Astrocyte (in vitro differentiated cells and primary cell): ENCODE results near the gene GALNT1. TPM values are rescaled to one million over a fixed set of nuclear protein-coding genes. Genes with fewer than 3 reads are reported as not detected.
A peak's percentile ranks its signal among the peaks of the same experiment; 100 is the strongest.

Source experiments
- DNase-seq: peaks from one replicate; pipeline ENCODE4 v3.0.0-alpha.2; 2010; ENCODE audit warnings: low read depth
- FAIRE-seq: peaks from 2 replicates; lab custom pipeline; 2011; peaks lifted over from hg19 to GRCh38; lab: Jason Lieb, UNC
- H2AFZ ChIP-seq: 2 replicates; pipeline ENCODE4 v1.6.0; 2012; ENCODE audit warnings: low read depth, low read length, inconsistent platforms
- H3K27ac ChIP-seq: 2 replicates; pipeline ENCODE4 v1.5.1; 2011; ENCODE audit warnings: low read depth, low read length, inconsistent platforms
- H3K27me3 ChIP-seq: 2 replicates; pipeline ENCODE4 v1.6.0; 2011; ENCODE audit warnings: low read length, inconsistent platforms; ENCODE audit not compliant: insufficient read depth
- H3K36me3 ChIP-seq: 2 replicates; pipeline ENCODE4 v1.5.1; 2011; ENCODE audit warnings: low read length, inconsistent platforms; ENCODE audit not compliant: insufficient read depth
- H3K4me1 ChIP-seq: 2 replicates; pipeline ENCODE4 v1.5.1; 2011; ENCODE audit warnings: low read length, inconsistent platforms; ENCODE audit not compliant: insufficient read depth
- H3K4me2 ChIP-seq: 2 replicates; pipeline ENCODE4 v1.6.0; 2012; ENCODE audit warnings: low read length, inconsistent platforms
- H3K4me3 ChIP-seq: 2 replicates; pipeline ENCODE4 v1.5.1; 2011; ENCODE audit warnings: low read depth, mild to moderate bottlenecking, low read length, inconsistent platforms; ENCODE audit not compliant: insufficient read depth
- H3K79me2 ChIP-seq: 2 replicates; pipeline ENCODE4 v1.6.0; 2012; ENCODE audit warnings: mild to moderate bottlenecking, low read length, inconsistent platforms; ENCODE audit not compliant: insufficient read depth
- H3K9ac ChIP-seq: 2 replicates; pipeline ENCODE4 v1.6.0; 2012; ENCODE audit warnings: mild to moderate bottlenecking, low read length, inconsistent platforms
- H3K9me3 ChIP-seq: 2 replicates; pipeline ENCODE4 v1.5.1; 2012; ENCODE audit warnings: low read depth, mild to moderate bottlenecking, low read length, inconsistent platforms; ENCODE audit not compliant: insufficient read depth
- H4K20me1 ChIP-seq: 2 replicates; pipeline ENCODE4 v1.6.0; 2012; ENCODE audit warnings: low read length, inconsistent platforms; ENCODE audit not compliant: insufficient read depth
- H3K27ac Mint-ChIP-seq: one replicate; pipeline ENCODE4 v1.8.0; 2021; ENCODE audit warnings: mild to moderate bottlenecking, mixed read lengths; ENCODE audit not compliant: unreplicated experiment
- H3K27me3 Mint-ChIP-seq: one replicate; pipeline ENCODE4 v1.8.0; 2021; ENCODE audit warnings: low read depth, mixed read lengths; ENCODE audit not compliant: unreplicated experiment
- H3K36me3 Mint-ChIP-seq: one replicate; pipeline ENCODE4 v1.8.0; 2021; ENCODE audit warnings: low read depth, mixed read lengths; ENCODE audit not compliant: unreplicated experiment
- H3K4me1 Mint-ChIP-seq: one replicate; pipeline ENCODE4 v1.8.0; 2021; ENCODE audit warnings: low read depth, mixed read lengths; ENCODE audit not compliant: unreplicated experiment
- H3K4me3 Mint-ChIP-seq: one replicate; pipeline ENCODE4 v1.8.0; 2021; ENCODE audit warnings: mild to moderate bottlenecking, moderate library complexity, mixed read lengths; ENCODE audit not compliant: unreplicated experiment
- H3K9me3 Mint-ChIP-seq: one replicate; pipeline ENCODE4 v1.8.0; 2021; ENCODE audit warnings: mild to moderate bottlenecking, mixed read lengths; ENCODE audit not compliant: unreplicated experiment
- EZH2 ChIP-seq: IDR thresholded peaks from 2 replicates; pipeline ENCODE4 v1.6.1; 2012; ENCODE audit warnings: mild to moderate bottlenecking, low read length, inconsistent platforms; ENCODE audit not compliant: insufficient read depth
- total RNA-seq: library from RNA; stranded (reverse); gene quantifications from 2 replicates; pipeline ENCODE4 v1.2.1, GENCODE V29; 2021
- TF ChIP-seq, protein P1 (sequence below): IDR thresholded peaks from 2 replicates; pipeline ENCODE4 v1.5.1; 2011; ENCODE audit warnings: low read depth, mild to moderate bottlenecking, inconsistent platforms, low read length, moderate library complexity; ENCODE audit not compliant: insufficient read depth

The GALNT1 gene
- total RNA-seq, 1 donor from 2014 or later = 127 TPM

GRCh38 chr18:35578481-35578880 is 3.1 kb upstream of the GALNT1 start:
- Histone ChIP-seq H3K9me3 (no peaks in the 10 kb centered on the region), H4K20me1 (peaks cover 13% of the 10 kb centered on the region), H3K4me2 (no peak overlapping the region), H3K4me1 (peaks cover 13% of the 10 kb centered on the region), H2AFZ (no peak overlapping the region), H3K9ac (no peak overlapping the region), H3K27me3 (no peaks in the 10 kb centered on the region), H3K27ac (no peak overlapping the region), H3K79me2 (peaks cover 20% of the 10 kb centered on the region), H3K4me3 (no peak overlapping the region), H3K36me3 (no peaks in the 10 kb centered on the region)
- no peak overlapping the region for H3K27ac Mint-ChIP-seq
- peak; percentile 23 for DNase-seq
- H3K4me1 Mint-ChIP-seq = peaks cover 9% of the 10 kb centered on the region
- no peaks in the 10 kb centered on the region for H3K36me3 Mint-ChIP-seq
- no peak for TF ChIP-seq EZH2
- TF ChIP-seq, protein P1, sequence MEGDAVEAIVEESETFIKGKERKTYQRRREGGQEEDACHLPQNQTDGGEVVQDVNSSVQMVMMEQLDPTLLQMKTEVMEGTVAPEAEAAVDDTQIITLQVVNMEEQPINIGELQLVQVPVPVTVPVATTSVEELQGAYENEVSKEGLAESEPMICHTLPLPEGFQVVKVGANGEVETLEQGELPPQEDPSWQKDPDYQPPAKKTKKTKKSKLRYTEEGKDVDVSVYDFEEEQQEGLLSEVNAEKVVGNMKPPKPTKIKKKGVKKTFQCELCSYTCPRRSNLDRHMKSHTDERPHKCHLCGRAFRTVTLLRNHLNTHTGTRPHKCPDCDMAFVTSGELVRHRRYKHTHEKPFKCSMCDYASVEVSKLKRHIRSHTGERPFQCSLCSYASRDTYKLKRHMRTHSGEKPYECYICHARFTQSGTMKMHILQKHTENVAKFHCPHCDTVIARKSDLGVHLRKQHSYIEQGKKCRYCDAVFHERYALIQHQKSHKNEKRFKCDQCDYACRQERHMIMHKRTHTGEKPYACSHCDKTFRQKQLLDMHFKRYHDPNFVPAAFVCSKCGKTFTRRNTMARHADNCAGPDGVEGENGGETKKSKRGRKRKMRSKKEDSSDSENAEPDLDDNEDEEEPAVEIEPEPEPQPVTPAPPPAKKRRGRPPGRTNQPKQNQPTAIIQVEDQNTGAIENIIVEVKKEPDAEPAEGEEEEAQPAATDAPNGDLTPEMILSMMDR = no peak
- H3K9me3 Mint-ChIP-seq = peaks cover 5% of the 10 kb centered on the region
- FAIRE-seq = no peak
- H3K27me3 Mint-ChIP-seq = no peaks in the 10 kb centered on the region
- no peak overlapping the region for H3K4me3 Mint-ChIP-seq

DNA sequence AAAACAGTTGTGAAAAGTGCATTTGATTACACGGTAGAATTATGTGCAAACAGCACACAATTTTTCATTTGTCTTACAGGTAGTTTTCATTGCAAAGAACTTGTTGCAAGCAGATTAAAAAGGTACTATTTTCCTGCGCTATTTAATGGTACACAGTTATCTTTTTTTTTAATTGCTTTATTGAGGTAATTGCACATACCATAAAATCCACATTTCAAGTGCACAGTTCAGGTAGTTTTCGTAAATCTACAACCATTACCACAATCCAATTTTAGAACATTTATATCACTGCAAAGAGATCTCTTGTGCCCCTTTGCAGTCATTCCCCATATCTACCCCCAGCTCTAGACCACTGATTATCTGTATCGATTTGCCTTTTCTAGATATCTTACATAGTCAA is 2.6 kb upstream of the GALNT1 start:
- H3K27me3 Mint-ChIP-seq = no peaks in the 10 kb centered on the region
- H3K4me1 Mint-ChIP-seq = peaks cover 10% of the 10 kb centered on the region
- Histone ChIP-seq H4K20me1 (peaks cover 17% of the 10 kb centered on the region), H3K9ac (no peak overlapping the region), H3K27me3 (no peaks in the 10 kb centered on the region), H3K36me3 (no peaks in the 10 kb centered on the region), H3K27ac (no peak overlapping the region), H3K79me2 (peaks cover 25% of the 10 kb centered on the region), H3K4me3 (no peak overlapping the region), H3K4me2 (no peak overlapping the region), H2AFZ (no peak overlapping the region), H3K4me1 (peaks cover 16% of the 10 kb centered on the region), H3K9me3 (no peaks in the 10 kb centered on the region)
- H3K9me3 Mint-ChIP-seq = peaks cover 5% of the 10 kb centered on the region
- H3K4me3 Mint-ChIP-seq = no peak overlapping the region
- no peak overlapping the region for H3K27ac Mint-ChIP-seq
- no peaks in the 10 kb centered on the region for H3K36me3 Mint-ChIP-seq
- DNase-seq (no peak), FAIRE-seq (no peak)
- TF ChIP-seq, protein P1 = no peak
- no peak for TF ChIP-seq EZH2

GRCh38 chr18:35580701-35581539 is 620 bp upstream of the GALNT1 start:
- peaks cover 45% of the 10 kb centered on the region for H3K79me2 ChIP-seq
- H3K27ac ChIP-seq = peak overlapping the region; percentile 85
- no peaks in the 10 kb centered on the region for H3K36me3 ChIP-seq
- H2AFZ ChIP-seq = peak overlapping the region; percentile 79
- Mint-ChIP-seq H3K4me3 (peak overlapping the region; percentile 77), H3K9me3 (peaks cover 7% of the 10 kb centered on the region), H3K27ac (no peak overlapping the region), H3K36me3 (peaks cover 2% of the 10 kb centered on the region), H3K4me1 (peaks cover 9% of the 10 kb centered on the region), H3K27me3 (no peaks in the 10 kb centered on the region)
- DNase-seq (peak; percentile 35), FAIRE-seq (no peak)
- H3K9me3 ChIP-seq = no peaks in the 10 kb centered on the region
- peaks cover 37% of the 10 kb centered on the region for H4K20me1 ChIP-seq
- TF ChIP-seq, protein P1 = no peak
- no peak for TF ChIP-seq EZH2
- H3K4me2 ChIP-seq = peak overlapping the region; percentile 84
- peaks cover 16% of the 10 kb centered on the region for H3K4me1 ChIP-seq
- H3K27me3 ChIP-seq = no peaks in the 10 kb centered on the region
- H3K4me3 ChIP-seq = peak overlapping the region; percentile 68
- peak overlapping the region; percentile 91 for H3K9ac ChIP-seq
